ENCODE measurements around the gene EHMT1. TPM values are rescaled to one million over a fixed set of nuclear protein-coding genes. Genes with fewer than 3 reads are reported as not detected.
A peak's percentile ranks its signal among the peaks of the same experiment; 100 is the strongest.
"Not testable (repeated sequence)": the region's sequence is repeated elsewhere in the genome, so short reads cannot be mapped to it uniquely, and the experiment has no call there.

Gene EHMT1
- total and polyA plus RNA-seq, 2 donors: 37.3 to 56.9 TPM

DNA sequence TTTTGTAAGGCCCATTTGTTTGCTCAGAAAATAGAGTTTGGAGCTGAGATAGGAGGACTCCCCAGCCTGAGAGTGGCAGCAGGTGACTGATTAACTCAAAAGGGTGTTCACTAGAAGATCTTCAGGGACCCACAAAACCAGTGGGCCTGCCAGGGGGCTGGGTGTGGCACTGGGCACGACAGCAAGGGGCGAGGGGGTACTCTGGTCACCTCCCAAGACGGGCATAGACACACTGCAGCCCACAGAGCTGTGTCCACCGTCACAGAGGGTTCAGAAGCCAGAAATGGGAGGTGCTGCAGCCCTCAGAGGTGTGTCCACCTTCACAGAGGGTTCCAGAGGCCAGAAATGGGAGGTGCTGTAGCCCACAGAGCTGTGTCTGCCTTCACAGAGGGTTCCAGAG lies 183.2 kb downstream of the EHMT1 start:
- WGBS: 93% methylated on average over 4 of the region's 4 CpGs
- H3K27ac ChIP-seq (ENCODE audit: low read depth in 1 of 2, low read length in 1 of 2): no peak overlapping the region
- no peaks in the 10 kb centered on the region for H3K9me3 ChIP-seq (ENCODE audit: control insufficient read depth in 2 of 2, insufficient read depth in 1 of 2, low read length in 1 of 2)
- no peak for DNase-seq (ENCODE audit: low read depth in 6 of 9, low spot score in 9 of 9)
- peaks cover 34 to 61% of the 10 kb centered on the region in 2 donors for H3K36me3 ChIP-seq (ENCODE audit: control insufficient read depth in 2 of 2, insufficient read depth in 2 of 2, low read length in 1 of 2)
- no peaks in the 10 kb centered on the region for H3K27me3 ChIP-seq (ENCODE audit: control insufficient read depth in 2 of 2, insufficient read depth in 1 of 2, low read length in 1 of 2)
- no peak overlapping the region for H3K4me3 ChIP-seq (ENCODE audit: low read length in 2 of 2)
- H3K4me1 ChIP-seq (ENCODE audit: control insufficient read depth in 2 of 2, insufficient read depth in 2 of 2, low read length in 2 of 2): no peaks in the 10 kb centered on the region

GRCh38 chr9:137802521-137803243 lies 183.9 kb downstream of the EHMT1 start:
- Histone ChIP-seq H3K36me3 (ENCODE audit: control insufficient read depth in 2 of 2, insufficient read depth in 2 of 2, low read length in 1 of 2) (peaks cover 34 to 58% of the 10 kb centered on the region in 2 donors), H3K27me3 (ENCODE audit: control insufficient read depth in 2 of 2, insufficient read depth in 1 of 2, low read length in 1 of 2) (no peaks in the 10 kb centered on the region), H3K4me3 (ENCODE audit: low read length in 2 of 2) (no peak overlapping the region), H3K9me3 (ENCODE audit: control insufficient read depth in 2 of 2, insufficient read depth in 1 of 2, low read length in 1 of 2) (no peaks in the 10 kb centered on the region), H3K27ac (ENCODE audit: low read depth in 1 of 2, low read length in 1 of 2) (peak overlapping the region in 1 of 2 donors; percentile 26), H3K4me1 (ENCODE audit: control insufficient read depth in 2 of 2, insufficient read depth in 2 of 2, low read length in 2 of 2) (peaks cover 0 to 2% of the 10 kb centered on the region in 2 donors)
- DNase-seq (ENCODE audit: low read depth in 6 of 9, low spot score in 9 of 9): no peak
- 99% methylated on average over 19 of the region's 19 CpGs for WGBS

DNA sequence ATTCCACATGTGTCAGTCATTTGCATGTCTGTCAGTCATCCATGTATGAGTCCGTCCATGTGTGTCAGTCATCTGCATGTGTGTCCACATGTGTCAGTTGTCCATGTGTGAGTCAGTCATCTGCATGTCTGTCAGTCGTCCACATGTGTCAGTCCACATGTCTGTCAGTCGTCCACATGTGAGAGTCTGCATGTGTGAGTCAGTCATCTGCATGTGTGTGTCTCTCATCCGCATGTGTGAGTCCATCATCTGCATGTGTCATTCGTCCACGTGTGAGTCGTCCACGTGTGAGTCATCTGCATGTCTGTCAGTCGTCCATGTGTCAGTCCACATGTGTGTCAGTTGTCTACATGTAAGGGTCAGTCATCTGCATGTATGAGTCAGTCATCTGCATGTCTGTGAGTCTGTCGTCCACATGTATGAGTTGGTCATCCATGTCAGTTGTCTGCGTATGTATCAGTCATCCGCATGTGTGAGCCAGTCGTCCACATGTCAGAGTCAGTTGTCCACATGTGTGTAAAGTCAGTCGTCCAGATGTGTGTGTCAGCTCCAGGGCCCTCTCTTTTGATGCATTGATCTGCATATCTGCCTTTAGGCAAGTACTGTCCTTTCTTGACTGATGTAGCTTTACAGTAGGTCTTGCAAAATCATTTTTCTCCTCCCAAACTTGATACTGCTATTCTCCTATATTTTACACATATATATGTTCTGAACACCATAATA lies 186.3 kb downstream of the EHMT1 start:
- no peaks in the 10 kb centered on the region for H3K9me3 ChIP-seq (ENCODE audit: control insufficient read depth in 2 of 2, insufficient read depth in 1 of 2, low read length in 1 of 2)
- peaks cover 0 to 8% of the 10 kb centered on the region in 2 donors for H3K4me1 ChIP-seq (ENCODE audit: control insufficient read depth in 2 of 2, insufficient read depth in 2 of 2, low read length in 2 of 2)
- H3K27ac ChIP-seq (ENCODE audit: low read depth in 1 of 2, low read length in 1 of 2): no peak overlapping the region
- no peak for DNase-seq (ENCODE audit: low read depth in 6 of 9, low spot score in 9 of 9)
- WGBS: 98% methylated on average over 14 of the region's 14 CpGs
- no peak overlapping the region for H3K4me3 ChIP-seq (ENCODE audit: low read length in 2 of 2)
- peaks cover 31 to 50% of the 10 kb centered on the region in 2 donors for H3K36me3 ChIP-seq (ENCODE audit: control insufficient read depth in 2 of 2, insufficient read depth in 2 of 2, low read length in 1 of 2)
- H3K27me3 ChIP-seq (ENCODE audit: control insufficient read depth in 2 of 2, insufficient read depth in 1 of 2, low read length in 1 of 2): no peaks in the 10 kb centered on the region

- Histone ChIP-seq H3K9me3 (ENCODE audit: control insufficient read depth in 2 of 2, insufficient read depth in 1 of 2, low read length in 1 of 2) (no peaks in the 10 kb centered on the region), H3K4me1 (ENCODE audit: control insufficient read depth in 2 of 2, insufficient read depth in 2 of 2, low read length in 2 of 2) (peaks cover 0 to 8% of the 10 kb centered on the region in 2 donors), H3K27me3 (ENCODE audit: control insufficient read depth in 2 of 2, insufficient read depth in 1 of 2, low read length in 1 of 2) (no peaks in the 10 kb centered on the region), H3K27ac (ENCODE audit: low read depth in 1 of 2, low read length in 1 of 2) (no peak overlapping the region), H3K36me3 (ENCODE audit: control insufficient read depth in 2 of 2, insufficient read depth in 2 of 2, low read length in 1 of 2) (peaks cover 14 to 38% of the 10 kb centered on the region in 2 donors), H3K4me3 (ENCODE audit: low read length in 2 of 2) (no peak overlapping the region)
- 88% methylated on average over 22 of the region's 22 CpGs for WGBS
- peak in 5 of 9 donors; percentile 3 to 45 (median 7) for DNase-seq (ENCODE audit: low read depth in 6 of 9, low spot score in 9 of 9)
These were observed 189.2 kb downstream of the EHMT1 start for GRCh38 chr9:137807721-137808703.

DNA sequence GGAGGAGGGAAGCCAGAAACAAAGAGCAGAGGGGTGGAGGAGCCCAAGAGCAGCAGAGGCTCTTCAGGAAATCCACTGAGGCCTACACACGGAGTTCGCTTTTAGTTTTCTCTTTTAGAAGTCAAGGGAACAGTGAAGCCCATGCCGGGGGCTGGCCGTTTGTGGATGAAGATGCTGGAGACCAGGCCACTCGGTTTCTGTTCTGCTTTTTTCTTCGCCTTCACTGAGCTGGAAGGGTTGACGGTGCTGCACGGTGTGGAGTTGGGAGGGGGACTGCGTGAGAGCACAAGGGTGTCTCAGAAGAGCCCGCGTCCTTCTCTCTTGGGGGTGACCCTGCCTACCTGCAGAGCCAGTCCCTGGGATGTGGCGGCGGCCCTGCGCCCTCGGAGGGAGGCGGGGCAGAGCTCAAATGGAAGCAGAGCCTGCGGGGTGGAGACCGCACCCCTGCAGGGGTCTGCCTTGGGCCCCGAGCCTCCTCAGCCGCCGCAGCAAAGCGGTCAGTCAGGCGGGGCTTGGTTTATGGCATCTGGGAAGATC lies 190.3 kb downstream of the EHMT1 start:
- Histone ChIP-seq H3K27me3 (ENCODE audit: control insufficient read depth in 2 of 2, insufficient read depth in 1 of 2, low read length in 1 of 2) (no peaks in the 10 kb centered on the region), H3K9me3 (ENCODE audit: control insufficient read depth in 2 of 2, insufficient read depth in 1 of 2, low read length in 1 of 2) (no peaks in the 10 kb centered on the region), H3K36me3 (ENCODE audit: control insufficient read depth in 2 of 2, insufficient read depth in 2 of 2, low read length in 1 of 2) (peaks cover 16 to 39% of the 10 kb centered on the region in 2 donors), H3K4me1 (ENCODE audit: control insufficient read depth in 2 of 2, insufficient read depth in 2 of 2, low read length in 2 of 2) (peaks cover 0 to 8% of the 10 kb centered on the region in 2 donors), H3K27ac (ENCODE audit: low read depth in 1 of 2, low read length in 1 of 2) (no peak overlapping the region), H3K4me3 (ENCODE audit: low read length in 2 of 2) (no peak overlapping the region)
- WGBS: 94% methylated on average over 23 of the region's 23 CpGs
- no peak for DNase-seq (ENCODE audit: low read depth in 6 of 9, low spot score in 9 of 9)

GRCh38 chr9:137809726-137810450 lies 191.1 kb downstream of the EHMT1 start:
- H3K36me3 ChIP-seq (ENCODE audit: control insufficient read depth in 2 of 2, insufficient read depth in 2 of 2, low read length in 1 of 2): peaks cover 19 to 45% of the 10 kb centered on the region in 2 donors
- not testable (repeated sequence) for H3K27me3 ChIP-seq (ENCODE audit: control insufficient read depth in 2 of 2, insufficient read depth in 1 of 2, low read length in 1 of 2); H3K4me3 ChIP-seq (ENCODE audit: low read length in 2 of 2); DNase-seq (ENCODE audit: low read depth in 6 of 9, low spot score in 9 of 9); H3K4me1 ChIP-seq (ENCODE audit: control insufficient read depth in 2 of 2, insufficient read depth in 2 of 2, low read length in 2 of 2); H3K9me3 ChIP-seq (ENCODE audit: control insufficient read depth in 2 of 2, insufficient read depth in 1 of 2, low read length in 1 of 2); H3K27ac ChIP-seq (ENCODE audit: low read depth in 1 of 2, low read length in 1 of 2)
- whole genome bisulfite sequencing: 99% methylated on average over 69 of the region's 69 CpGs

DNA sequence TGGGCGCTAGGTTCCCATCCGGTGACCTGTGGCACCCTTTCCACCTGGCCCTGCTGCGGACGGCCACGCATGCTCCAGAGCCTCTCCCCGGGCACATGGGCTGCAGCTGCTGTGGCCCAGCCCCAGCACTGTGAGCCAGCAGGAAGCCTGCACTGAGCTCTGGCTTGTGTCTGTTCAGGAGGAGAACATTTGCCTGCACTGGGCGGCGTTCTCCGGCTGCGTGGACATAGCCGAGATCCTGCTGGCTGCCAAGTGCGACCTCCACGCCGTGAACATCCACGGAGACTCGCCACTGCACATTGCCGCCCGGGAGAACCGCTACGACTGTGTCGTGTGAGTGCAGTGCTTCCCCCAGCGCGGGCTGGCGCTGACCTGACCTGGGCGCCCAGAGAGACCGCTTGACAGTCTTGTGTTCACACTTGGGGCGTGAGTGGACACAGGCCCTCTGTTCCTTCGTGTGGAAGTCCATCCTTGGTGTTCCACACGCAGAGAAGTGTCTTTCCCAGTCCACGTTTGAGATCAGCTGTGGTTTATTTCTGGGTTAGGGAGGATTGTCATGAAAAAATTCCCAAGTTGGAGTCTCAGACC lies 192.6 kb downstream of the EHMT1 start:
- H3K4me3 ChIP-seq (ENCODE audit: low read length in 2 of 2): no peak overlapping the region
- H3K27me3 ChIP-seq (ENCODE audit: control insufficient read depth in 2 of 2, insufficient read depth in 1 of 2, low read length in 1 of 2): no peaks in the 10 kb centered on the region
- peaks cover 0 to 8% of the 10 kb centered on the region in 2 donors for H3K4me1 ChIP-seq (ENCODE audit: control insufficient read depth in 2 of 2, insufficient read depth in 2 of 2, low read length in 2 of 2)
- H3K27ac ChIP-seq (ENCODE audit: low read depth in 1 of 2, low read length in 1 of 2): no peak overlapping the region
- H3K9me3 ChIP-seq (ENCODE audit: control insufficient read depth in 2 of 2, insufficient read depth in 1 of 2, low read length in 1 of 2): no peaks in the 10 kb centered on the region
- no peak for DNase-seq (ENCODE audit: low read depth in 6 of 9, low spot score in 9 of 9)
- WGBS: 96% methylated on average over 30 of the region's 30 CpGs
- H3K36me3 ChIP-seq (ENCODE audit: control insufficient read depth in 2 of 2, insufficient read depth in 2 of 2, low read length in 1 of 2): peaks cover 29 to 59% of the 10 kb centered on the region in 2 donors
